T-helper 9 cell (primary cell): Measurements from ENCODE around the gene MXRA8.
A peak's percentile ranks its signal among the peaks of the same experiment; 100 is the strongest.
"Not testable (repeated sequence)": the region's sequence is repeated elsewhere in the genome, so short reads cannot be mapped to it uniquely, and the experiment has no call there.

Experiments used
- DNase-seq: peaks from one replicate; pipeline ENCODE4 v3.0.0-alpha.2; 2020
- total RNA-seq, 2 donors: gene quantifications; one replicate each; lab custom pipeline; 2026; lab: John Stamatoyannopoulos, UW

Gene MXRA8
- total RNA-seq: 0 to 0.14 reads per million in 2 donors

- DNase-seq: no peak
Observed at GRCh38 chr1:1358433-1359271, at the start of gene MXRA8. TSS of gene MXRA8 (minus strand) at chr1:1358555. CDS start at chr1:1358504, 51 bp downstream.

GRCh38 chr1:1407636-1408318, 49.4 kb upstream of the MXRA8 start:
- peak; percentile 14 for DNase-seq

- DNase-seq: peak; percentile 95
Observed at GRCh38 chr1:1406821-1407635, 48.7 kb upstream of the MXRA8 start, which contains the start of gene MRPL20. TSS of gene MRPL20 (minus strand) at chr1:1407293. CDS start at chr1:1407217, 76 bp downstream.

GRCh38 chr1:1406101-1406820, 47.9 kb upstream of the MXRA8 start:
- DNase-seq: no peak

- no peak for DNase-seq
Observed at GRCh38 chr1:1403653-1404052, 45.3 kb upstream of the MXRA8 start.

GRCh38 chr1:1402901-1403392, 44.6 kb upstream of the MXRA8 start:
- not testable (repeated sequence) for DNase-seq

GRCh38 chr1:1402072-1402900, 43.9 kb upstream of the MXRA8 start:
- no peak for DNase-seq

GRCh38 chr1:1401457-1402010, 43.2 kb upstream of the MXRA8 start:
- no peak for DNase-seq

GRCh38 chr1:1400576-1401456, 42.5 kb upstream of the MXRA8 start:
- DNase-seq: no peak

- DNase-seq: no peak
Observed at GRCh38 chr1:1399872-1400575, 41.7 kb upstream of the MXRA8 start.

- peak; percentile 99 for DNase-seq
Observed at GRCh38 chr1:1399187-1399871, 41.0 kb upstream of the MXRA8 start, which contains the start of gene CCNL2. TSS of gene CCNL2 (minus strand) at chr1:1399335. CDS start at chr1:1399306, 29 bp downstream.

GRCh38 chr1:1398677-1399186, 40.4 kb upstream of the MXRA8 start:
- no peak for DNase-seq

GRCh38 chr1:1397839-1398523, 39.6 kb upstream of the MXRA8 start:
- no peak for DNase-seq

- DNase-seq: no peak
Observed at GRCh38 chr1:1395166-1395565, 36.8 kb upstream of the MXRA8 start.

GRCh38 chr1:1394116-1394515, 35.8 kb upstream of the MXRA8 start:
- DNase-seq: no peak

- no peak for DNase-seq
Observed at GRCh38 chr1:1393428-1393827, 35.1 kb upstream of the MXRA8 start.

- DNase-seq: no peak
Observed at GRCh38 chr1:1393014-1393413, 34.7 kb upstream of the MXRA8 start.

- DNase-seq: no peak
Observed at GRCh38 chr1:1391225-1391624, 32.9 kb upstream of the MXRA8 start.
